ENCODE measurements around the gene PPP1R12B.
A peak's percentile ranks its signal among the peaks of the same experiment; 100 is the strongest.
"Not testable (repeated sequence)": the region's sequence is repeated elsewhere in the genome, so short reads cannot be mapped to it uniquely, and the experiment has no call there.

PPP1R12B gene

GRCh38 chr1:202433155-202434043 lies 84.9 kb downstream of the PPP1R12B start:
- no peak for TF ChIP-seq CTCF (IDR thresholded peaks at IDR 0.05; ENCODE audit: control insufficient read depth, insufficient read depth, low read depth, low read length, missing control alignments)
- DNase-seq (ENCODE audit: low read depth): no peak
- H3K4me3 ChIP-seq (ENCODE audit: control insufficient read depth, low read depth, low read length): no peak overlapping the region

- DNase-seq (ENCODE audit: low read depth): no peak
- H3K4me3 ChIP-seq (ENCODE audit: control insufficient read depth, low read depth, low read length): no peak overlapping the region
- no peak for TF ChIP-seq CTCF (IDR thresholded peaks at IDR 0.05; ENCODE audit: control insufficient read depth, insufficient read depth, low read depth, low read length, missing control alignments)
Measured at GRCh38 chr1:202434059-202434458, 85.6 kb downstream of the PPP1R12B start.

- no peak overlapping the region for H3K4me3 ChIP-seq (ENCODE audit: control insufficient read depth, low read depth, low read length)
- TF ChIP-seq CTCF (IDR thresholded peaks at IDR 0.05; ENCODE audit: control insufficient read depth, insufficient read depth, low read depth, low read length, missing control alignments): no peak
- DNase-seq (ENCODE audit: low read depth): no peak
Measured at GRCh38 chr1:202438393-202439174, 90.1 kb downstream of the PPP1R12B start.

GRCh38 chr1:202439308-202439707 lies 90.8 kb downstream of the PPP1R12B start:
- no peak for TF ChIP-seq CTCF (IDR thresholded peaks at IDR 0.05; ENCODE audit: control insufficient read depth, insufficient read depth, low read depth, low read length, missing control alignments)
- no peak for DNase-seq (ENCODE audit: low read depth)
- no peak overlapping the region for H3K4me3 ChIP-seq (ENCODE audit: control insufficient read depth, low read depth, low read length)

- DNase-seq (ENCODE audit: low read depth); H3K4me3 ChIP-seq (ENCODE audit: control insufficient read depth, low read depth, low read length): not testable (repeated sequence)
Measured at GRCh38 chr1:202448140-202448539, 99.6 kb downstream of the PPP1R12B start.

- not testable (repeated sequence) for H3K4me3 ChIP-seq (ENCODE audit: control insufficient read depth, low read depth, low read length); DNase-seq (ENCODE audit: low read depth)
Measured at GRCh38 chr1:202451641-202452040, 103.1 kb downstream of the PPP1R12B start.

GRCh38 chr1:202452508-202452907 lies 104.0 kb downstream of the PPP1R12B start:
- no peak for DNase-seq (ENCODE audit: low read depth)
- H3K4me3 ChIP-seq (ENCODE audit: control insufficient read depth, low read depth, low read length): no peak overlapping the region
- no peak for TF ChIP-seq CTCF (IDR thresholded peaks at IDR 0.05; ENCODE audit: control insufficient read depth, insufficient read depth, low read depth, low read length, missing control alignments)

GRCh38 chr1:202456372-202457169 lies 108.1 kb downstream of the PPP1R12B start:
- not testable (repeated sequence) for H3K4me3 ChIP-seq (ENCODE audit: control insufficient read depth, low read depth, low read length)
- peak; percentile 18 for DNase-seq (ENCODE audit: low read depth)

- DNase-seq (ENCODE audit: low read depth): not testable (repeated sequence)
Measured at GRCh38 chr1:202458651-202459050, 110.2 kb downstream of the PPP1R12B start.

GRCh38 chr1:202459470-202460142 lies 111.1 kb downstream of the PPP1R12B start:
- not testable (repeated sequence) for H3K4me3 ChIP-seq (ENCODE audit: control insufficient read depth, low read depth, low read length)

More at GRCh38 chr1:202458651-202459050, 110.2 kb downstream of the PPP1R12B start:
- H3K4me3 ChIP-seq (ENCODE audit: control insufficient read depth, low read depth, low read length): not testable (repeated sequence)

More at GRCh38 chr1:202459470-202460142, 111.1 kb downstream of the PPP1R12B start:
- DNase-seq (ENCODE audit: low read depth): not testable (repeated sequence)
